HG03520 (cell line): ENCODE measurements around the gene ARF5.

ENCODE experiments used
- ATAC-seq: cut with Tn5 transposase; IDR thresholded peaks from one replicate; pipeline ENCODE4 v1.9.1; 2021; ENCODE audit warnings: mild to moderate bottlenecking, moderate library complexity; ENCODE audit not compliant: unreplicated experiment

ARF5 gene

DNA sequence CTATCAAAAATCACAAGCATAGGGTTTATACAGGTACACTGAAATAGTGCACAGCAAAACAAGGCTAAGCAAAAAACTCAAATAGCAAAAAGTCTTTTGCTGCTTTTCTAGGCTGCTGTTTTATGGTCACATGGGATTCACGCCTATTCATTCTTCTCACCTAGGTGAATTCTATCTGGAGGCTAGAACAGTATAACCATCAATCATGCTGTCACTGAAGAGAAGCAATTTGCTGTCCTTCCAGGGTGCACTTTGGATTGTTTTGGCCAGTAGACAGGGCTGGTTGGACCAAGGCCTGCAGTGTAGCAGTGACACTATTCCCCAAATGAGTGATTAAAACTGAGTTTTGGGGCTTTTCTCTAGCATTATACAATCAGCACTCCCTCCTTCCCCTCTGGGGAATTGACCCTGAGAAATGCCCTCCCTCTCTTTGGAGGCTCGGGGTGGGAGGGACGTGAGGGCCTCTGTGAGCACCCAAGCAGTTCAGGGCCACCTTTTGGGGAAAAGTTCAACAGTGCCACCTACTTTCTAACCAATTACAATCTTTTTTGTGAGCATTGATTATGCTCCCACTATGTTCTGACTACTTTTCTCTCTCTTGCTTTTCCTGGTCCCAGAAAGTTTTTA is 47.6 kb downstream of the ARF5 start:
- ATAC-seq, result no peak

DNA sequence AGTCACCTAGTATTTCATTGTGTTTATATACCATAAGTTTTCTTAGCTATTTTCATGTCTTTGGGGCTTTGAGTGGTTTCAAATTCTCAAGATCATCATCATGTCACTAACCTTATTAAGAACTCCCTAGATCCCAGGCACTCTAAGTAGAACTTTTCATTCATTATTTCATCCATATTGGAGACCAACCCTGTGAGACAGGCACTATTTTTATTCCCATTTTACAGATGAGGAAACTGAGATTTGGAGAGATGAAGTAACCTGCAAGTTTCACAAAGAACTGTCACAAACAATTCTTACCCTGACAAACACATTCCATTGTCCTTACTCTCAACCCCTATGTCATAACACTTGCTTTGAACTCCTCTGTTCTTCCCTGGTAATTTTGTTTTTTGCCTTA is 50.0 kb downstream of the ARF5 start:
- no peak for ATAC-seq
